CD4-positive, CD25-positive, alpha-beta regulatory T cell (primary cell): ENCODE data around the gene GAS7. TPM values are rescaled to one million over a fixed set of nuclear protein-coding genes. Genes with fewer than 3 reads are reported as not detected.

Source experiments
- ATAC-seq, 2 donors: fragments of 150-1000 bp; cut with Tn5 transposase; one replicate each; pipeline ENCODE4 v1.10.0; 2021; ENCODE audit warnings: low read depth in 2 of 2, moderate number of reproducible peaks in 2 of 2, moderate library complexity in 1 of 2
- DNase-seq, 3 donors: peaks; one replicate each; pipeline versions ENCODE4 v3.0.0 to v3.0.0-alpha.2; 2012 to 2022; ENCODE audit warnings: mixed read lengths in 1 of 3
- H3K27ac ChIP-seq: one replicate; pipeline ENCODE4 v1.7.0; 2013; ENCODE audit warnings: mild to moderate bottlenecking, low read length; ENCODE audit not compliant: insufficient read depth, poor library complexity, severe bottlenecking
- H3K27me3 ChIP-seq: one replicate; pipeline ENCODE4 v1.7.0; 2013; ENCODE audit warnings: low read length; ENCODE audit not compliant: control insufficient read depth, insufficient read depth
- H3K36me3 ChIP-seq: one replicate; pipeline ENCODE4 v1.7.0; 2013; ENCODE audit warnings: mild to moderate bottlenecking, low read length, moderate library complexity; ENCODE audit not compliant: control insufficient read depth, insufficient read depth
- H3K4me1 ChIP-seq: 2 replicates; pipeline ENCODE4 v1.7.0; 2013; ENCODE audit warnings: mild to moderate bottlenecking, low read length; ENCODE audit not compliant: insufficient read depth, control insufficient read depth, poor library complexity, severe bottlenecking
- H3K4me3 ChIP-seq: one replicate; pipeline ENCODE4 v1.7.0; 2013; ENCODE audit warnings: low read depth, mild to moderate bottlenecking, low read length, moderate library complexity
- H3K9me3 ChIP-seq, 2 experiments: 1 replicate in 1 of 2; 2 replicates in 1 of 2; pipeline ENCODE4 v1.7.0; 2013; ENCODE audit warnings: low read length in 2 of 2, mild to moderate bottlenecking in 1 of 2, moderate library complexity in 1 of 2; ENCODE audit not compliant: control insufficient read depth in 2 of 2
- H3K27ac Mint-ChIP-seq, 3 donors: one replicate each; pipeline ENCODE4 v1.8.0; 2020 to 2022; ENCODE audit warnings: mild to moderate bottlenecking in 3 of 3, mixed read lengths in 3 of 3, moderate library complexity in 2 of 3
- H3K27me3 Mint-ChIP-seq: one replicate; pipeline ENCODE4 v1.8.0; 2022; ENCODE audit warnings: mild to moderate bottlenecking, mixed read lengths
- H3K36me3 Mint-ChIP-seq: one replicate; pipeline ENCODE4 v1.8.0; 2020; ENCODE audit warnings: mixed read lengths
- H3K4me1 Mint-ChIP-seq, 4 donors: one replicate each; pipeline ENCODE4 v1.8.0; 2020 to 2022; ENCODE audit warnings: mixed read lengths in 4 of 4, mild to moderate bottlenecking in 1 of 4
- H3K4me3 Mint-ChIP-seq, 4 donors: one replicate each; pipeline ENCODE4 v1.8.0; 2020 to 2022; ENCODE audit warnings: mild to moderate bottlenecking in 4 of 4, mixed read lengths in 4 of 4, moderate library complexity in 3 of 4
- H3K9me3 Mint-ChIP-seq, 7 donors: one replicate each; pipeline ENCODE4 v1.8.0; 2020 to 2022; ENCODE audit warnings: mixed read lengths in 7 of 7, mild to moderate bottlenecking in 3 of 7, moderate library complexity in 2 of 7
- polyA plus RNA-seq, 4 donors: library from polyadenylated mRNA; unstranded; fragments of 300-500 nt; fragmentation: Illumina TruSeq; gene quantifications; one replicate each; pipeline ENCODE4 v1.2.3, GENCODE V29; 2021
- total RNA-seq: library from RNA; stranded (reverse); gene quantifications from one replicate; pipeline ENCODE4 v1.2.3, GENCODE V29; 2022

The GAS7 gene
- total RNA-seq, result 0.76 TPM
- under 1 TPM in 3 of 4 donors, not detected in 1; 0.10 to 0.79 (median 0.16) TPM for polyA plus RNA-seq

DNA sequence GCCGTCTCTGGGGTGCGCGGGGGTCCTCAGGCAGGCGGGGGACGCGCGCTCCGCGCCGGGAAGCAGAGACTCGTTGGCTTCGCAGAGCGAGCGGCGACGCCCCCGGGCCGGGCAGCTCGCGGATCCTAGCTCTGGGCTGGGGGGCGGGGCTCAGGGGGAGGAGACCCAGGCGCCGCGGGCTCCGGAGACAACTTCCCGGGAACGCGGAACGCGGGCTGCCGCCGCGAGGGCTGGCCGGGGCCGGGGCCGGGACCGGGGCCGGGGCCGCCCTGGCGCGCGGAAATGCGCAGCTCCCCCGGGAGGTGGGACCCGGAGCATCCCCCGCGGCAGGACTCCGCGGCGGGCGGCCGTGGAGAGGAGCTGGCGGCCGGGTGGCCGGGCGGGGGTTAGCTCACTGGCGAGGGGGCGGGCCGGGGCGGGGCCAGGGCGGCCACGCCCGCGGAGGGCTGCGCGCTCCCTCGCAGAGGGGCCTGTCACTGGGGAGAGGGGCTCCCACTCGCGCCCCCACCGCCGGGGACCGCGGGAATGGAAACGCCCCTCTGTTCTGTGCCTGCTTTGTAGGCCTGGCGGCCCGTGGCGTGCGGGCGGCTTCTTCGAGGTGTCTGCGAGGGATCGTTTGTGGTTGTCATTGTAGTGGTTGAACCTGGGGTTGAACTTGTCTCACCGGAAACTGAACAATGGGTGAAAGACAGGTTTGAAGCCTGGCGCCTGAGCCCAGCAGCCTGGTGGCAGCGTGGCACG lies at the start of gene GAS7:
Gene GAS7, minus strand, starts transcription at position 98 of the 741 bp plus-strand sequence.
- no peak within 1 kb of the TSS for H3K27ac ChIP-seq
- H3K27ac Mint-ChIP-seq, result no peak within 1 kb of the TSS
- no peaks in the 10 kb centered on the region for H3K4me1 ChIP-seq
- H3K4me3 ChIP-seq, result no peak within 1 kb of the TSS
- DNase-seq (peak in 1 of 3 donors; percentile 34), ATAC-seq (peak; percentile 25 to 42)
- no peaks in the 10 kb centered on the region for H3K36me3 ChIP-seq
- no peaks in the 10 kb centered on the region for H3K36me3 Mint-ChIP-seq
- H3K4me3 Mint-ChIP-seq, result peak within 1 kb of the TSS in 1 of 4 donors; percentile 81
- peaks cover 0 to 6% (median 2%) of the 10 kb centered on the region in 4 donors for H3K4me1 Mint-ChIP-seq
- peaks cover 25% of the 10 kb centered on the region for H3K27me3 Mint-ChIP-seq
- no peaks in the 10 kb centered on the region for H3K27me3 ChIP-seq
- peaks cover 0 to 16% (median 2%) of the 10 kb centered on the region in 7 donors for H3K9me3 Mint-ChIP-seq
- H3K9me3 ChIP-seq, result peaks cover 4 to 5% of the 10 kb centered on the region in 2 experiments

DNA sequence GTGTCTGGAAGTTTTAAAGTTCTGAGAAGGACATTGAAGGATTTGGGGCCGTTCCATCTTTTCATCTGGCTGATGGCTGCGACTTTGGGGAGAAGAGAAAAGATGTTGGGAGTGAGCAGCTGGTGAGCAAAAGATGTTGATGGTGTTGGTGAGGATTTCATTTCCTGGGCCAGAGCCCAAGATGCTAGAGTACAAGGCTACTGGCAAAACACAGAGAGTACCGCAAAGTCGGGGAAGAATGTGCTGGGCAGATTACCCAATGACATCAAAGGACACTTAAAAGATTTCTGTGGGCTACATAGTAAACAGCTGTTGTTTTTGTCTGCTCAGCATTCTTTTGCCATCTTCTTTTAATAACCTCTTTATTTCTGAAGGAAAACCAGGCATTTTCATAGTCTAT lies 49.4 kb upstream of the GAS7 start:
- Mint-ChIP-seq H3K4me3 (no peak overlapping the region), H3K4me1 (peaks cover 0 to 6% (median 5%) of the 10 kb centered on the region in 4 donors), H3K9me3 (peaks cover 0 to 4% (median 1%) of the 10 kb centered on the region in 7 donors), H3K27me3 (no peaks in the 10 kb centered on the region), H3K36me3 (no peaks in the 10 kb centered on the region), H3K27ac (no peak overlapping the region)
- ATAC-seq (no peak), DNase-seq (no peak)
- H3K27ac ChIP-seq, result no peak overlapping the region
- H3K9me3 ChIP-seq, result no peaks in the 10 kb centered on the region
- no peaks in the 10 kb centered on the region for H3K36me3 ChIP-seq
- H3K4me1 ChIP-seq, result no peaks in the 10 kb centered on the region
- no peaks in the 10 kb centered on the region for H3K27me3 ChIP-seq
- no peak overlapping the region for H3K4me3 ChIP-seq

DNA sequence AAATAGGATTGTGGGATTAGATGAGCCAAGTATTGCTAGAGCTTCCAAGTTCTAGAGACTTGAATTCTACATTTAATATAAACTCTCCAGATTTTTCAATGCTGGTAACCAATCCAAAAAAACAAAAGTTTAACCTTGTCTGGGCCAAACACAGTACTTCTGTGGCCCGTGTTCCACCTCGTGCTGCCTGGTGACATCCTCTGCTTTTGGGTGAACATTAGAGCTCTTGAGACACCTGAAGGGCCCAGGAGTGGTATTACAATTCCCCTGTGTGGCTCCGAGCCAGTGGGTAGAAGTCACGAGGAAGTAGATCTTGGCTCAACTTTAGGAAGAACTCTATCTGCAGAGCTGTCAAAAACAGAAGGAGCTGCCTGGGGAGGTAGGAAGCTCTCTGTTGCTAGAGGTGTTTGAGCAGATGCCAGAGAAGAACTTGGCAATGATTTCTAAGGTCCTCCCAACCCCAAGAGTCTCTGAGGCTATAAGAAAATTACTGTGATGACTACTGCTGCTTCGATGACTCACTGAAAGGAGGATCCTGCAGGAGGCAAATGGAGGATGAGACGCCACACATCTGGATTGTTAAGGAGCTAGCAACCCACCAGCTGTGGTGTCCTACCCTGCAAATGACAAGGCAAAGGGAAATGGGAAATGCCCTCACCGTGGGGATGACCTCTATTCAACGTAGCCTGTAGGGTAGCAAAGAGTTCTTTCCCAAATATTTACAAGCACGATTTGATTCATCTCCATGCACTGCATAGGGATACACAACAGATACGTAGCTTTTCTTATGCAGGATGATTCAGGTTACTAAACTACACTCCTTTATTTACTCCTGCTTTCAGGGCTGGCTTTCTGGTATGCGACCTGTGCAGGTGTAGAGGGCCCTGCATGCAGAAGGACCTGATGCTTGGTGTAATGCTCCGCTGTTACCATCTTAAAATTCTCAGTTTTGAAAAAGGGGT lies 45.8 kb upstream of the GAS7 start:
- H3K27me3 ChIP-seq, result no peaks in the 10 kb centered on the region
- Mint-ChIP-seq H3K4me3 (no peak overlapping the region), H3K4me1 (no peaks in the 10 kb centered on the region), H3K27me3 (no peaks in the 10 kb centered on the region), H3K36me3 (no peaks in the 10 kb centered on the region), H3K9me3 (peaks cover 0 to 16% (median 4%) of the 10 kb centered on the region in 7 donors), H3K27ac (no peak overlapping the region)
- H3K9me3 ChIP-seq, result no peaks in the 10 kb centered on the region
- no peaks in the 10 kb centered on the region for H3K4me1 ChIP-seq
- H3K36me3 ChIP-seq, result no peaks in the 10 kb centered on the region
- no peak overlapping the region for H3K4me3 ChIP-seq
- H3K27ac ChIP-seq, result no peak overlapping the region
- ATAC-seq, result no peak
- no peak for DNase-seq

DNA sequence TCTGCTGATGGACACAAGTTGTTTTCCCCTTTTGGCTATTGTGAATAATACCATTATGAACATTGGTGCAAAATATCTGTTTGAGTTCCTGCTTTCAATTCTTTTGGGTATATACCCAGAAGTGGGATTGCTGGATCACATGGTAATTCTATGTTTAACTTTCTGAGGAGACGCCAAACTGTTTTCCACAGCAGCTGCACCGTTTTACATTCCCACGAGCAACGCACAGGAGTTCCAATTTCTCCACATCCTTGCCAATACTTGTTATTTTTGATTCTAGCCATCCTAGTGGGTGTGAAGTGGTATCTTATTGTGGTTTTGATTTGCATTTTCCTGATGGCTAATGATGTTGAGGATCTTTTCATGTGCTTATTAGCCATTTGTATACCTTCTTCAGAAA lies 43.4 kb upstream of the GAS7 start:
- Mint-ChIP-seq H3K27me3 (no peaks in the 10 kb centered on the region), H3K9me3 (peaks cover 0 to 16% (median 4%) of the 10 kb centered on the region in 7 donors), H3K27ac (no peak overlapping the region), H3K4me1 (no peaks in the 10 kb centered on the region), H3K4me3 (no peak overlapping the region), H3K36me3 (no peaks in the 10 kb centered on the region)
- DNase-seq (no peak), ATAC-seq (no peak)
- Histone ChIP-seq H3K4me3 (no peak overlapping the region), H3K27me3 (no peaks in the 10 kb centered on the region), H3K27ac (no peak overlapping the region), H3K9me3 (no peaks in the 10 kb centered on the region), H3K36me3 (no peaks in the 10 kb centered on the region), H3K4me1 (no peaks in the 10 kb centered on the region)

DNA sequence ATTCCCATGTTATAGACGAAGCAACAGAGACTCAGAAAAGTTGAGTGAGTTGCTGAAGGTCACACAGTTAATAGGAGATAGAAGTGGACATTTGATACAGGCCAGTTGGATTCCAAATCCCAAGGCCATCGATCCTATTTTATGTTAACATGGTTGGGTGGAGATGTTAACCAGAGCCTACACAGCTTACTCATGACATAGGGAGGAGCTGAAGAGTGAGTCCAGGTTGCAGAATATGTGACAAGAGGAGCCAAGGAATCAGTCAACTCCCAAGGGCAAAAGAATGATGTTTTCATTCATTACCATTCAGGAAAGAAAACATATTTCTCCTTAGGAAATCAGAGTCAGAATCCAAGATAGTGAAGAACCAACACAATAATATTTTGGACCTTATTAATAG lies 40.3 kb upstream of the GAS7 start:
- Histone ChIP-seq H3K27ac (no peak overlapping the region), H3K27me3 (no peaks in the 10 kb centered on the region), H3K4me3 (no peak overlapping the region), H3K9me3 (no peaks in the 10 kb centered on the region), H3K36me3 (no peaks in the 10 kb centered on the region), H3K4me1 (no peaks in the 10 kb centered on the region)
- Mint-ChIP-seq H3K27me3 (no peaks in the 10 kb centered on the region), H3K4me1 (no peaks in the 10 kb centered on the region), H3K36me3 (no peaks in the 10 kb centered on the region), H3K4me3 (no peak overlapping the region), H3K9me3 (peaks cover 0 to 16% (median 4%) of the 10 kb centered on the region in 7 donors), H3K27ac (no peak overlapping the region)
- no peak for DNase-seq
- ATAC-seq, result no peak

DNA sequence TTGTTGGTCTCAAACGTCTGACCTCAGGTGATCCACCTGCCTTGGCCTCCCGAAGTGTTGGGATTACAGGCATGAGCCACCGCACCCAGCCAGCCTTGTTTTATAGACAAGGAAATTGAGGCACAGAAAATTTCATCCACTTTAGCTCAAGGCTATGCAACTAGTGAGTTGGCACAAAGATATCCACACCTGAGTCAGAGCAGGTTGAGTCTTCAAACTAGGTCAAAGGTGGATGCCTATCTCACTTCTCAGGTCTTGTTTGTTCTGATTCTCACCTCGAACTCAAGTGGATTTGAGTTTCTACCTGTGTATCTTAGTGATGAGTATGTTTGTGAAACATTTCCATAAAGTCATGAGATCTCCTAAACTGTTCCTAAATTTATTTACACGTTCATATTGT lies 35.6 kb upstream of the GAS7 start:
- H3K27ac ChIP-seq, result no peak overlapping the region
- Mint-ChIP-seq H3K9me3 (peaks cover 0 to 6% (median 3%) of the 10 kb centered on the region in 7 donors), H3K27ac (no peak overlapping the region), H3K4me1 (no peaks in the 10 kb centered on the region), H3K27me3 (no peaks in the 10 kb centered on the region), H3K4me3 (no peak overlapping the region), H3K36me3 (no peaks in the 10 kb centered on the region)
- H3K36me3 ChIP-seq, result no peaks in the 10 kb centered on the region
- H3K9me3 ChIP-seq, result no peaks in the 10 kb centered on the region
- H3K4me1 ChIP-seq, result no peaks in the 10 kb centered on the region
- ATAC-seq, result no peak
- H3K27me3 ChIP-seq, result no peaks in the 10 kb centered on the region
- H3K4me3 ChIP-seq, result no peak overlapping the region
- DNase-seq, result no peak

DNA sequence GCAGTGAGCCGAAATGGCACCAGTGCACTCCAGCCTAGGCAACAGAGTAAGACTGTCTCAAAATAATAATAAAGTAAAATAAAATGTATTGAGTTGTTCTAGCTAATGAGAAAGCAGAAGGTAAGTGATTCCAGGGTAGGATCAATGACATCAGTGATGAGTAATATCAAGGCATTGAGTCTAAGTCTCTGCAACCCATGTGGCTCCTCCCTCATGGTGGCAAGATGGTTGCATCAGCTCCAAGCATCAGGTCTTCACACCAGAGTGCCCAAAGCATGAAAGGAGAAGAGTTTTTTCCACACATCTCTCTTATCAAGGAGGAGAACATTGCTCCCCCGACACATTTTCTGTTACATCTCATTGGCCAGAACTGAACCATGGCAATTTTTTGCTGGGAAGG lies 34.8 kb upstream of the GAS7 start:
- Mint-ChIP-seq H3K9me3 (peaks cover 0 to 6% (median 3%) of the 10 kb centered on the region in 7 donors), H3K4me3 (no peak overlapping the region), H3K4me1 (no peaks in the 10 kb centered on the region), H3K27ac (no peak overlapping the region), H3K27me3 (no peaks in the 10 kb centered on the region), H3K36me3 (no peaks in the 10 kb centered on the region)
- DNase-seq (no peak), ATAC-seq (no peak)
- H3K27ac ChIP-seq, result no peak overlapping the region
- H3K4me1 ChIP-seq, result no peaks in the 10 kb centered on the region
- no peak overlapping the region for H3K4me3 ChIP-seq
- H3K36me3 ChIP-seq, result no peaks in the 10 kb centered on the region
- no peaks in the 10 kb centered on the region for H3K9me3 ChIP-seq
- H3K27me3 ChIP-seq, result no peaks in the 10 kb centered on the region
